Pancreas (tissue), 10 donors: ENCODE measurements around the gene CAPZA3. TPM values are rescaled to one million over a fixed set of nuclear protein-coding genes. Genes with fewer than 3 reads are reported as not detected.
A peak's percentile ranks its signal among the peaks of the same experiment; 100 is the strongest.

Source experiments
- ATAC-seq, 4 donors: fragments of 200-7000 bp; cut with Tn5 transposase; one replicate each; pipeline versions ENCODE4 v1.8.0 to v1.9.1; 2020; ENCODE audit warnings: mild to moderate bottlenecking in 4 of 4, moderate library complexity in 4 of 4
- DNase-seq, 6 donors: peaks; one replicate each; pipeline ENCODE4 v3.0.0-alpha.2; 2020
- FAIRE-seq: peaks from 2 replicates; lab custom pipeline; 2012; peaks lifted over from hg19 to GRCh38; lab: Jason Lieb, UNC
- H3K27ac ChIP-seq, 4 donors: fragments of 200-600 bp; sonication (generic); 1 replicate in 3 of 4; 2 replicates in 1 of 4; pipeline versions ENCODE4 v1.5.0 to v1.8.0; 2020
- H3K27me3 ChIP-seq, 4 donors: fragments of 200-600 bp; one replicate each; pipeline ENCODE4 v1.8.0; 2021
- H3K36me3 ChIP-seq, 3 donors: fragments of 200-600 bp; sonication (generic) in 1 of 3; one replicate each; pipeline versions ENCODE4 v1.5.0 to v1.8.0; 2020 to 2021
- H3K4me1 ChIP-seq, 3 donors: fragments of 200-600 bp; one replicate each; pipeline ENCODE4 v1.8.0; 2021
- H3K4me3 ChIP-seq, 4 donors: fragments of 200-600 bp; sonication (generic) in 2 of 4; one replicate each; pipeline versions ENCODE4 v1.5.0 to v1.8.0; 2020 to 2021
- H3K9me3 ChIP-seq, 4 donors: fragments of 200-600 bp; one replicate each; pipeline ENCODE4 v1.8.0; 2021
- CTCF ChIP-seq, 4 donors: fragments of 200-600 bp; sonication (generic) in 3 of 4; IDR thresholded peaks; one replicate each; pipeline versions ENCODE4 v1.5.0 to v1.8.0; 2021; ENCODE audit warnings: antibody characterized with exemption in 4 of 4
- WGBS, 2 donors: extraction: QIAGEN DNeasy Blood & Tissue Kit; methylation state at CpG; one replicate each; pipeline ENCODE4 v1.1.7; 2013; 5-methylcytosine and 5-hydroxymethylcytosine counted together
- intact Hi-C, 3 donors: fragments of 100-400 bp; cut with DNase I; formaldehyde crosslinking; loops; one replicate each; pipeline versions ENCODE4 v1.11.1 to v1.14.2; 2022
- polyA plus RNA-seq, 2 donors: library from polyadenylated mRNA; stranded (reverse); fragments of 200-250 nt; gene quantifications; one replicate each; pipeline ENCODE4 v1.2.3, GENCODE V29; 2013
- total RNA-seq, 6 donors: library from RNA; stranded (reverse); fragmentation: NEBNext Ultra II Directional in 4 of 6; extraction: Animal tissue kit (Norgen Biotek cat#: 25700) in 4 of 6; gene quantifications; one replicate each; pipeline versions ENCODE4 v1.2.1 to v1.2.4, GENCODE V29; 2021 to 2023
- donor health status: healthy with polysubstance abuse.
- donor health status: DM: no; HTN: no; CAD: no; lungs with moderate emphysema.
- donor health status: DM: no; HTN: no; CAD: no.
- donor health status: control.
- donor health status: control.
- donor health status: Bipolar disorder and iron deficiency.
- donor health status: DM: yes; HTN: yes; CAD: no.
- donor health status: DM: no; HTN: no; CAD: no.
- donor health status: DM: no; HTN: no; CAD: no.
- donor health status: DM: yes; HTN: yes; CAD: no.

Gene CAPZA3
- total and polyA plus RNA-seq, 8 donors = 1.2 to 1.8 TPM; not detected in 6

DNA sequence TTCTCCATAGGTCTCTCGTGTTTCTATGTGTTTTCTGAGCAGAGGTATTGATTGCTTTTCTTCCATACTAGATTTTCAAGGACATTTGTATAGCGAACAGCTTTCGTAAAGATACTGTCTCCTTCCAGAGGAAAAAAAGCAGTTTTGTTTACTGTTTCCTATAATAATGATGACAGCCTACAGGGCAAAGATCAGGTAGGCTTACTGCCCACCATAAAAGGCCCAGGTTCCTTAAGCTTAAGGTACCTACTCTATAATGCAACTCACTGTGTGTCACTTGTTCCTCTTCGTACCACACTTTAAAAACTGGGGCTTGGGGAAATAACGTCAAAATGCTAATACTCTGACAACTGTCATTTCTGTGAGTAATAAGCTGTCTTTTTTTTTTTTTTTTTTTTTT is 6.8 kb upstream of the CAPZA3 start:
- ATAC-seq = no peak

GRCh38 chr12:18747895-18748294 is 10.0 kb downstream of the CAPZA3 start:
- ATAC-seq = peak in 3 of 4 donors; percentile 27 to 66 (median 44)
- Histone ChIP-seq H3K9me3 (no peaks in the 10 kb centered on the region), H3K4me3 (no peak overlapping the region), H3K27me3 (no peaks in the 10 kb centered on the region), H3K4me1 (no peaks in the 10 kb centered on the region), H3K36me3 (no peaks in the 10 kb centered on the region), H3K27ac (no peak overlapping the region)
- DNase-seq = no peak
- WGBS, 2 donors = 55 to 60% methylated on average over 1 of the region's 1 CpG
- no peak for TF ChIP-seq CTCF (IDR thresholded peaks at IDR 0.05)
- no peak for FAIRE-seq
- intact Hi-C loops = no loop called here

More for the DNA sequence above, 6.8 kb upstream of the CAPZA3 start:
- no peaks in the 10 kb centered on the region for H3K27me3 ChIP-seq
- no peaks in the 10 kb centered on the region for H3K4me1 ChIP-seq
- no peak for TF ChIP-seq CTCF (IDR thresholded peaks at IDR 0.05)
- H3K36me3 ChIP-seq = no peaks in the 10 kb centered on the region
- H3K4me3 ChIP-seq = no peak overlapping the region
- WGBS, 2 donors = 42 to 44% methylated on average over 5 of the region's 5 CpGs
- FAIRE-seq = no peak
- peaks cover 0 to 3% (median 0%) of the 10 kb centered on the region in 4 donors for H3K9me3 ChIP-seq
- intact Hi-C loops = no loop called here
- DNase-seq = no peak
- no peak overlapping the region for H3K27ac ChIP-seq

- intact Hi-C loops = no loop called here
- H3K9me3 ChIP-seq = no peaks in the 10 kb centered on the region
- no peaks in the 10 kb centered on the region for H3K27me3 ChIP-seq
- FAIRE-seq = no peak
- no peaks in the 10 kb centered on the region for H3K4me1 ChIP-seq
- no peak overlapping the region for H3K27ac ChIP-seq
- 64 to 75% methylated on average over 4 of the region's 4 CpGs for WGBS, 2 donors
- no peak for ATAC-seq
- DNase-seq = no peak
- no peaks in the 10 kb centered on the region for H3K36me3 ChIP-seq
- no peak for TF ChIP-seq CTCF (IDR thresholded peaks at IDR 0.05)
- no peak overlapping the region for H3K4me3 ChIP-seq
Observed at GRCh38 chr12:18749386-18749957, 11.6 kb downstream of the CAPZA3 start.

DNA sequence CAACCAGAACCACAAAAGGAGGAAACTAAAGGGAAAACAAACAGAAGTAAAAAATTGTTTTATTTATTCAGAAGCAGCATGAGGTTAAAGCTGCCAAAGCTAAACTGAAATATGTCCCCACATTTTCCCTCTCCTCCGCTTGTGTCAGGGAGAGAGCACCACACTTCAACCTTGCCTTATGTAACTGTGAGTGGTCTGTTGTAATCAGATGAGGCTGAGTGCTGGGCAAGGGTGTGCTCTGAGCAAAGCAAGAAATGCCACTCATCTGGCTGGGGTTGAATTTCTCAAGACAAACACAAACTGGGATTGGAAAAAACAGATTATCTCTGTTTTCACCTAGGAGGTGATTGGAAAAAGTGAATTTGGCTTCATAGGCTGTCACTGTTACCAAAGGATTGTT is 12.2 kb downstream of the CAPZA3 start:
- Histone ChIP-seq H3K36me3 (no peaks in the 10 kb centered on the region), H3K4me1 (no peaks in the 10 kb centered on the region), H3K9me3 (no peaks in the 10 kb centered on the region), H3K27ac (no peak overlapping the region), H3K4me3 (no peak overlapping the region), H3K27me3 (no peaks in the 10 kb centered on the region)
- intact Hi-C loops = no loop called here
- FAIRE-seq = no peak
- no peak for ATAC-seq
- no peak for DNase-seq
- WGBS, 2 donors = 78 to 100% methylated on average over 1 of the region's 1 CpG
- no peak for TF ChIP-seq CTCF (IDR thresholded peaks at IDR 0.05)

GRCh38 chr12:18751866-18752265 is 13.9 kb downstream of the CAPZA3 start:
- intact Hi-C loops = no loop called here
- H3K4me3 ChIP-seq = no peak overlapping the region
- no peaks in the 10 kb centered on the region for H3K9me3 ChIP-seq
- 50 to 52% methylated on average over 2 of the region's 2 CpGs for whole genome bisulfite sequencing, 2 donors
- no peaks in the 10 kb centered on the region for H3K27me3 ChIP-seq
- no peaks in the 10 kb centered on the region for H3K36me3 ChIP-seq
- FAIRE-seq = no peak
- TF ChIP-seq CTCF (IDR thresholded peaks at IDR 0.05) = no peak
- ATAC-seq = no peak
- H3K4me1 ChIP-seq = no peaks in the 10 kb centered on the region
- no peak overlapping the region for H3K27ac ChIP-seq
- DNase-seq = no peak
